HG03442 (cell line): ENCODE measurements around the gene PLEKHG5.

Experiments
- ATAC-seq: cut with Tn5 transposase; IDR thresholded peaks from one replicate; pipeline ENCODE4 v1.9.1; 2021; ENCODE audit warnings: mild to moderate bottlenecking, moderate library complexity; ENCODE audit not compliant: unreplicated experiment

The PLEKHG5 gene

DNA sequence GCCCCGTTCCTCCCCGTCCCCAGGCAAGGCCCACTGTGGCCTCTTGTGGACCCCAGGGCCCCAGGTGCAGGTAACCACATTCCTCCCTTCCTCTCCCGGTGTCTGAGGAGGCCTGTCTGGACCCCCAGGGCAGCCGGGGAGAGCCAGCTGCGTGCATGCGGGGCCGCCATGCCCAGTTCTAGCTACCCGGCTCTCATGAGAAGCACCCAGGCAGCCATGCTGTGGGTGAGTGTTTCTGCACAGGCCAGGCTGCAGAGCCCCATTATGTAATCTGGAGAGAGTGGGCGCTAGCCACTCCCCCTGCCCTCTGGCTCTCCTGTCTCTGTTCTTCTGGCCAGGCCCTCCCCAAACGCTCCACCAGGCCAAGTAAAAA lies 18.4 kb upstream of the PLEKHG5 start:
- no peak for ATAC-seq

- ATAC-seq: no peak
These were observed 17.9 kb upstream of the PLEKHG5 start for GRCh38 chr1:6509220-6509918.

DNA sequence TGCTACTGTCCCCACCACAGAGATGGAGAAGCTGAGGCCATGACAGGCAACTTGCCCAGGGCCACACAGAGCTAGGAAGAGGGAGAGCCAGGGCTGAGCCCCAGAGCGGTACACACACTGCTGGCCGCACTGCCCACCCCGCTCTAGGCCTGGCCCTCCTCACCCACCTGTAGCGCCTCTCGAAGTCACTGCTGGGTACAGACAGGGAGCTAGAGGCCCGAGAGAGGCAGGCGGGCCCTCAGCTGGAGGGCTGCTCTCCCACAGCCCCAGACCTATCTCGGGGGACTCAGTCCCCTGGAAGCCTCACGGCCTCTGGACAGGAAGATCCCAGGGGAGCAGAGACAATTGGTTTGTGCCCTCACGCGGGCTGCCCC lies 17.3 kb upstream of the PLEKHG5 start:
- no peak for ATAC-seq

- no peak for ATAC-seq
These were observed 16.8 kb upstream of the PLEKHG5 start for GRCh38 chr1:6508154-6508815.

DNA sequence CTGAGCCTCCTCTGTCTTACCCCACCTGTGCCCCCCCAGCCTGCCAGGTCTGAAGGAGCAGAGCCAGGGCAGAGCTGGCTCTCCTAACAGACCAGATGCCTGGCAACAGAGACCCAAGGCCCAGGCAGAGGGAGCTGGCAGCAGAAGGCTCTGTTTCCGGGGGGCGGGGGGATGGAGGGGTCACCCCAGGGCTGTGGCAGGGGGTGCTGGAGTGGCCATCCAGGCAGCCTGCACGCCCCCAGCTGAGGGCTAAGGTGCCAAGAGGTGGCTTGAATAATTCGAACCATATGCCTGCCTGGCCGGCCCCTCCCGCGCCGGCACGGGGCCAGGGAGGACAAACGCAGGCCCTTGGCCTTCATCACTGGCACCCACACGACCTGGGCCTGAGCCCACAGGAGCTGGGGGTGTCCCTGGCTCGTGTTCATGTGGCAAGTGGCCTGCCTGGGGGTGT lies 16.0 kb upstream of the PLEKHG5 start:
- no peak for ATAC-seq

DNA sequence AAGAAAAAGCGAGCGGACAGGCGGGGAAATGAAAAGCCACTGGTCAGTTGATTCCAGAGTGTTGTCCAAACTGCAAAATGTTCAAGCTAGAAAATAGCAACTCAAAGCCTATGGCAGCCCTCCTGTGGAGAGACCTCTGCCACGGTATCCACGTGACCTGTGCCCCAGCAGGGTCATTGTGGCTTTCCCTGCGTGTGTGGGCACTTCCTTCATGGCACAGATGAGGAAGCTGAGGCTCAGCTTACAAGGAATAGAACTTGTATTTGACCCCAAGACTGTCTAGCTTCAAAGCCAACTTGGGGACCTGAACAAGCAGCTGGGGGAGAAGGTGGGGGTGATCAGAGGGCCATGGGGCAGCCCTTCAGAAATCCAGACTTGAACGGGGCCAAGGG lies 15.6 kb upstream of the PLEKHG5 start:
- no peak for ATAC-seq

GRCh38 chr1:6506210-6507036 lies 15.0 kb upstream of the PLEKHG5 start:
- no peak for ATAC-seq

- ATAC-seq: no peak
These were observed 14.1 kb upstream of the PLEKHG5 start for GRCh38 chr1:6505367-6506209.

DNA sequence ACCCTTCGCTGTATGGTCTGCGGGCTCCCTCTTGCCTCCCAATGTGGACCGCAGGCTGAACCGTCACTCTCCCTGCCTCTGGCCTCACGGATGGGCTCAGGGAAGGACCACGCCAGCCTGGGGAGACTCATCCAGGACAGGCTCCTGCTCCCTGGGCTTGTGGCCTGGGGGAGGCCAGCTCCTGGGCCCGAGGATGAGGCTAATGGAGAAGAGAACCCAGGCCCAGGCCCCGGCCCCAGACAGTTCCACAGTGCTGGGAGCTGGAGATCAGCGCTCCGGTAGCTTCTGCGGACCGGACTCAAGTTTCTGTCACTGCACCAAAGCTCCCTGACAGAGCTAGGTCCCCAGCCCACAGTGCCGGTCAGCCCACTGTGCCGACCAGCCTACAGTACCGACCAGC lies 13.4 kb upstream of the PLEKHG5 start:
- no peak for ATAC-seq

DNA sequence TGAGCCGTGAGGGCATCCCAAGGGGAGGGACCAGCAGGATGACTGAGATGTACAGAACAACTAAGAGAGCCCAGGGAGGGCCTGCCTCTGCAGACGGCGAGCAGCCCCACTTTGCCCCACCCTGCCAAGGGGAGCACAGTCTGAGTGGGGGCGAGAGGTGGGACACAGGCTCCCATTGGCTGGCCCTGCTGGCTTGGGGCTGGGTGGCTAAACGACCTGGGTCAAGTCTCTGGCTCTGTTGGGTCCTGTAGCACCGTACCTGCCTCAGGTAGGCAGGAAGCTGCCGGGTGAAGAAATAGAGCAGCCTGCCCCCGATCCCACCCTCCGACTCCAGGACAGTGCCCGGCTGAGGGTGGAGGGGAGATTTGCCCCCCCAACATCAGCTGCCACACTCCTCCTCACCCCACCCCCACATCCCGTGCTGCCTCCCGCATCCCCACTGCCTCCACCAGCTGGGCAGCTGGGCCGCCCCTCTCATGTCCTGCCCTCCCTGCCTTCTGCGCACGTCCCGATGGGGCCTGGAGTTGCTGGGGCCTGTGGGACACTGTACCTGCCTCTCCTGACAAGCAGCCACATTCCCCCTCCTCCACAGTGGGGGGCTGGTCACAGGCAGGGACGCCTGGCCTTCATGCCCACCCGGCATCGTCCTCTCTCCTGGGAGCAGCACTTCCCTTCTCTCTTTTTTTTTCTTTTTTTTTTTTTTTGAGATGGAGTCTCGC lies 12.6 kb upstream of the PLEKHG5 start:
- ATAC-seq: no peak

DNA sequence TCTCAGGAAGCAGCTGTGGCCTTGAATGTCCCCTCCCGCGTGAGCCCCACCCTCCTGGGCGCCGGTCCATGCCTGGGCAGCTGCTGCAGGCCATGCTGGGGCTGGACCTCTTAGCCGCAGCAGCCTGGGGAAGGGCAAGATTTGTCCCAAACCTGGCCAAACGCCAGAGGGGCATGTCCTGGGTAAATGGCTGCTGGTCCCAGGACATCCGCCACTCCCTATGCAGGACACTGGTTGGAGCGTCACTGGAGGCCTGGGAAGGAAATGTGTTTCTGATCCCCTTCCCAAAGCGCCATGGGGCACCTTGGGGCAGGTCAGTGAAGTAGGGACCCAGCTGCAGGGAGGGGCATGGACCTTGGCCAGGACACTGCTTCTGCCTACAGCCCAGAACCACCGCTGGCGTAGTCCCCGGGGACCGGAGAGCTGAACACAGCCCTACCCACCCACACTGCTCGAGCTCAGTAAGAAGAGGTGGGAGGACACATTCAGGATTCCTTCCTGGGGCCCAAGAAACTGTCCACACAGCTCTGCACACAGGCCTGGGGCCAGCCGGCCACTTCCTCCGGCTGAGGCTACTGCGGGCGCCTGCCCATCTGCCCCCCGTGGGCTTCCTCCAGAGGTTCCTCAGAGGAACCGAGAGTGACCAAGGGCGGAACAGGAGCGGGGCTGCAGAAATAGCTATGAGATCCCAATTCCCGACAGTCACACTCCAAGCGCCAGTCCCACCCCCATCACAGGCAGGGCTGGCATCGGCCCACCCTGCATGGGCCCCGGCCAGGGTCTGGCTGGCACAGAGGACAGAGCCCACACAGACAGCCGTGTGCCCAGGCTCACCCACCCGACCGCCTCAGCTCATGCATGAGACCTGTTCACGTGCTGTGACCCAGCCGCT lies 10.8 kb upstream of the PLEKHG5 start:
- no peak for ATAC-seq

DNA sequence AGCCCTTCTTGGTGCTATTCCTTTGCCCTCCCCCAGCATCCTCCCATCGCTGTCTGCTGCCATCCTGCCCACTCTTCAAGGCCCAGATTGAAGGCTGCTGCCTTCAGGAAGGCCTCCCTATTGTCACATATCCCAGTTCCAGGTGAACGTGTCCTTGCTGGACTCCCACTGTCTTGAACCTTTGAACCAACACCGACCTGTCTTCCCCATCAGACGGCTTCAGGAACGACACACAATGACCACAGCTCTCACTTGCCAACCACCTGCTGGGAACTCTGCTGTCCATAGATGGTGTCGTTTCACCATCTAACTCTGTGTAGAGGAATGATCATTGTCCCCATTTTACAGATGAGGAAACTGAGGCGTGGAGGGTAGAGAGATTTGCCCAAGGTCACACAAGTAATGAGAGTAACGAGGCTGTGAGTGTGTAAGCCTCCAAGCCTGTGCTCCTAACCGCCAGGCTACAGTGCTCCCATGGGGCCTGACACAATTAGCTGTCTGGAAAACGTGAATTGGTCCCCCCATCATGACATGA lies 9.9 kb upstream of the PLEKHG5 start:
- no peak for ATAC-seq

- no peak for ATAC-seq
These were observed 9.2 kb upstream of the PLEKHG5 start for GRCh38 chr1:6500544-6501278.

DNA sequence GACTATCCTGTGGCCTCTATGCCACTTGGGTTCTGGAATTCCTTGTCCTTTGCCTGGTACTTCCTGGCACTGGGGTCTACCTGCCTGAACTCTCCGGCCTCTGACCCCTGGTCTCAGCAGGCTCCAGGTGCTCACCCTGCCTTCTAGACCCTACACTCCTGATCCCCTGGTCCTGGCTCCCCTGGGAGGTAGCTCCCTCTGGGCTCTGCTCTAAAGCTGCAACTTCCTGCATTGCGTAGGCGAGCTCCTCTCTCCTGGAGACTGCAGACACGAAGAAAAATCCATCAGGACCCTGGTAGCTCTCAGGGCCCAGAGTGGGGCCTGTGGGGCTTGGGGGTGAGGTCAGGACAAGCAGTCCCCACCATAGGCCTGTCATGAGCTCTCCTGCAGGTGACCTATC lies 7.8 kb upstream of the PLEKHG5 start:
- ATAC-seq: no peak

DNA sequence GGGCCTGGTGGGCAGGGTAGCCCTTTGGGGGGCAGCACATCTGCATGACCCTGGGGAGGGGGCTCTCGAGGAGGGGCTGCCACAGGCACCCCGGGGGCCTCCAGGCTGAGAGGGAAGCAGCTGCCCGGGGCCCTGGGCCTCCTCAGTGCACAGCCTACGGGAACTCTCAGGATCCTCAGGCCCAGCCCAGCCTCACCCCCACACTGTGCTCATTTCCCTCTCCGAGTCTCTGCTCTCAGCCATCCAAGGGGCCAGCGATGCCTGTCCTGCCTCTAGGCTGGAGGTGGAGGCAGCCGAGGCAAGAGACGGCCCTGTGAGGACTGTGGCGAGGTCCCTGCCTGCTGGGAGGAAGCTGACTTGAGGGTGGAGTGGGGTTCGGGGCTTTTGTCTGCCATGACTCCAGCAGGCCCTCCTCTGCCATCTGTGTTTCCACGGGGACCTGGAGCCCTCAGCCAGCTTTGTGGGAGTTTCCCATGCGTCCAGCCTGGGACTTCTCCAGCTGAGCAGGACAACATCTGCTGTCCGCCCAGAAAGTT lies 7.2 kb upstream of the PLEKHG5 start:
- no peak for ATAC-seq

DNA sequence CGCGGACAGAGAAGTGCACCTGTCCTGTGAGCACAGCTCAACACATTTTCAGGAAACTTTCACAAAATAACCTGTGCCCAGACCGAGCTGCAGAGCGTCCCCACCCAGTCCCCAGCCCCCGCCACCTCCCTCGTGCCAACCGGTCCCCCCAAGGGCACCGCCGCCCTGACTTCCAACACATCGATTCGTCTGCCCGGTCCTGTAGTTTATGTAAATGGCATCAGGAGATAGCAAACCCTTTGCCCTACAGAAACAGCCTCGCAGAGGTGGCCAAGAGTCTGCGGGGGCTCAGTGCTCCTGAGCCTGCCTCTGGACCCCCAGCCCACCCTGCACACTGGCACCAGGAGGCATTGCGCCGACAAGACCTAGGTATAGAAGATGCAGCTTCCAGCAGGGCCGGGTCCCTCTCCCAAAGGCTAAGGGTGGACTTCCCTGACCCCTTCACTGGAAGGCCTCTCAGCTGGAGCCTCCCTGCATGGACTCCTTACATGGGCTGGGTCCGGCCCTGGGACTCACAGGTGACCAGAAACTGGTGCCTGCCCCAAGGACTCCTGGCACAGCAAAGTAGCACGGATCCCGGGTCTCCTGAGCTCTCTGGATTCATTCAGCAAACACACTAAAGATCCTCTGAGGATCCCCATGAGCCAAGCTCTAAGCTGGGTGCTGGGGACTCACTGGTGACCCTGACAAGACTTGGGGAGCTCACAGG lies 6.6 kb upstream of the PLEKHG5 start:
- ATAC-seq: no peak

- ATAC-seq: no peak
These were observed 5.9 kb upstream of the PLEKHG5 start for GRCh38 chr1:6497215-6497866.
